Measurements from ENCODE around the gene SCUBE2. TPM values are rescaled to one million over a fixed set of nuclear protein-coding genes. Genes with fewer than 3 reads are reported as not detected.
"Not testable (repeated sequence)": the region's sequence is repeated elsewhere in the genome, so short reads cannot be mapped to it uniquely, and the experiment has no call there.

SCUBE2 gene
- total and polyA plus RNA-seq, 2 donors (not counting 3 experiments of a cell fraction or from before 2014, with no cell fraction given) = 0.55 to 3.5 TPM

- CTCF ChIA-PET = interaction anchor here (0.6 to 0.7 kb wide), 3 partner anchors 11 to 96 kb away, joined by 3 read pairs; no protein-coding TSS in a partner anchor
- DNase-seq (ENCODE audit: low read depth, low spot score) (no peak), FAIRE-seq (no peak)
- Histone ChIP-seq H4K20me1 (replicated peaks; ENCODE audit: control insufficient read depth, extremely low read depth, insufficient read depth, low read length) (no peaks in the 10 kb centered on the region), H3K4me2 (ENCODE audit: insufficient read depth, low read length) (no peak overlapping the region), H3K27ac (ENCODE audit: insufficient read depth, low read depth, low read length) (no peak overlapping the region), H2AFZ (ENCODE audit: low read depth, low read length) (no peak overlapping the region), H3K9me3 (replicated peaks; ENCODE audit: control insufficient read depth, insufficient read depth, low read length) (no peaks in the 10 kb centered on the region), H3K4me1 (ENCODE audit: control insufficient read depth, extremely low read depth, insufficient read depth, low read length) (no peaks in the 10 kb centered on the region), H3K79me2 (ENCODE audit: control insufficient read depth, insufficient read depth, low read length) (no peaks in the 10 kb centered on the region), H3K9me1 (replicated peaks; ENCODE audit: control insufficient read depth, extremely low read depth, insufficient read depth, low read length) (no peaks in the 10 kb centered on the region), H3K9ac (replicated peaks; ENCODE audit: extremely low read depth, insufficient read depth, low read length) (no peak overlapping the region), H3K27me3 (ENCODE audit: control insufficient read depth in 2 of 2, insufficient read depth in 2 of 2, low read length in 2 of 2) (no peaks in the 10 kb centered on the region), H3K4me3 (replicated peaks in 1 of 3; ENCODE audit: insufficient read depth in 1 of 3, low read depth in 1 of 3, low read length in 3 of 3) (no peak overlapping the region), H3K36me3 (ENCODE audit: control insufficient read depth in 2 of 2, extremely low read depth in 1 of 2, insufficient read depth in 2 of 2, low read length in 2 of 2) (no peaks in the 10 kb centered on the region)
- TF ChIP-seq POLR2A (IDR thresholded peaks at IDR 0.05; ENCODE audit: low read depth, low read length) (no peak), MYC (IDR thresholded peaks at IDR 0.05; ENCODE audit: low read depth, low read length) (no peak), JUN (IDR thresholded peaks at IDR 0.05; ENCODE audit: borderline replicate concordance, insufficient read depth, insufficient read length, low read depth) (no peak), POLR2AphosphoS5 (IDR thresholded peaks at IDR 0.05; ENCODE audit: insufficient read depth, low read depth, low read length) (no peak), EZH2 (IDR thresholded peaks at IDR 0.05; ENCODE audit: borderline replicate concordance, low read depth, low read length, severe bottlenecking) (no peak), MAX (IDR thresholded peaks at IDR 0.05; ENCODE audit: insufficient read depth, insufficient read length) (no peak), FOS (IDR thresholded peaks at IDR 0.05; ENCODE audit: borderline replicate concordance, insufficient read depth, low read length) (no peak), GATA2 (IDR thresholded peaks at IDR 0.05; ENCODE audit: insufficient read depth, insufficient read length, low read depth, low read length) (no peak)
- TF ChIP-seq, protein P1, sequence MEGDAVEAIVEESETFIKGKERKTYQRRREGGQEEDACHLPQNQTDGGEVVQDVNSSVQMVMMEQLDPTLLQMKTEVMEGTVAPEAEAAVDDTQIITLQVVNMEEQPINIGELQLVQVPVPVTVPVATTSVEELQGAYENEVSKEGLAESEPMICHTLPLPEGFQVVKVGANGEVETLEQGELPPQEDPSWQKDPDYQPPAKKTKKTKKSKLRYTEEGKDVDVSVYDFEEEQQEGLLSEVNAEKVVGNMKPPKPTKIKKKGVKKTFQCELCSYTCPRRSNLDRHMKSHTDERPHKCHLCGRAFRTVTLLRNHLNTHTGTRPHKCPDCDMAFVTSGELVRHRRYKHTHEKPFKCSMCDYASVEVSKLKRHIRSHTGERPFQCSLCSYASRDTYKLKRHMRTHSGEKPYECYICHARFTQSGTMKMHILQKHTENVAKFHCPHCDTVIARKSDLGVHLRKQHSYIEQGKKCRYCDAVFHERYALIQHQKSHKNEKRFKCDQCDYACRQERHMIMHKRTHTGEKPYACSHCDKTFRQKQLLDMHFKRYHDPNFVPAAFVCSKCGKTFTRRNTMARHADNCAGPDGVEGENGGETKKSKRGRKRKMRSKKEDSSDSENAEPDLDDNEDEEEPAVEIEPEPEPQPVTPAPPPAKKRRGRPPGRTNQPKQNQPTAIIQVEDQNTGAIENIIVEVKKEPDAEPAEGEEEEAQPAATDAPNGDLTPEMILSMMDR (IDR thresholded peaks at IDR 0.05; ENCODE audit: extremely low read depth in 1 of 2, insufficient read depth in 1 of 2, low read depth in 1 of 2, low read length in 2 of 2) = no peak
- intact Hi-C loops (cut with micrococcal nuclease) (no loop called here), dilution Hi-C loops (cut with MboI; ENCODE audit: extremely low pct_ligation_motif_present, low sequenced_read_pairs) (no loop called here)
- POLR2A ChIA-PET = no interaction called here
- BruUV-seq (replicated peaks) = no TSS peak
Observed at GRCh38 chr11:9099617-9100016, 8.2 kb upstream of the SCUBE2 start.

DNA sequence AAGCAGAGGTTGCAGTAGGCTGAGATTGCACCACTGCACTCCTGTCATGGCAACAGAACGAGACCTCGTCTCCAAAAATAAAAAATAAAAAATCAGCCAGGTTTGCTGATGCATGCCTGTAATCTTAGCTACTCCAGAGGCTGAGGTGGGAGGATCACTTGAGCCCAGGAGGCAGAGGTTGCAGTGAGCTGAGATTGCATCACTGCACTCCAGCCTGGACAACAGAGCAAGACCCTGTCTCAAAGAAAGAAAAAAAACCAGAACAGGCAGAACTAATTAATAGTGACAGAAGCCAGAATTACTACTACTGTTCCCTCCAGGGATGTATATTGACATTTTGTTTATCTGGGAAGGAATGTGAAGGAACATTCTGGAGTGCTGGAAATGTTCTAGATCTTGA is 7.1 kb upstream of the SCUBE2 start:
- CTCF ChIA-PET = interaction anchor here (1.1 kb wide), 1 partner anchor 40 kb away, joined by 3 read pairs; no protein-coding TSS in a partner anchor
- H3K27me3 ChIP-seq (ENCODE audit: control insufficient read depth in 2 of 2, insufficient read depth in 2 of 2, low read length in 2 of 2); intact Hi-C loops (cut with micrococcal nuclease); H3K9me1 ChIP-seq (replicated peaks; ENCODE audit: control insufficient read depth, extremely low read depth, insufficient read depth, low read length); BruUV-seq (replicated peaks); dilution Hi-C loops (cut with MboI; ENCODE audit: extremely low pct_ligation_motif_present, low sequenced_read_pairs); H3K4me2 ChIP-seq (ENCODE audit: insufficient read depth, low read length); H2AFZ ChIP-seq (ENCODE audit: low read depth, low read length); POLR2A ChIA-PET; H3K9ac ChIP-seq (replicated peaks; ENCODE audit: extremely low read depth, insufficient read depth, low read length); H3K4me1 ChIP-seq (ENCODE audit: control insufficient read depth, extremely low read depth, insufficient read depth, low read length); H3K79me2 ChIP-seq (ENCODE audit: control insufficient read depth, insufficient read depth, low read length); H3K27ac ChIP-seq (ENCODE audit: insufficient read depth, low read depth, low read length); H3K9me3 ChIP-seq (replicated peaks; ENCODE audit: control insufficient read depth, insufficient read depth, low read length); H4K20me1 ChIP-seq (replicated peaks; ENCODE audit: control insufficient read depth, extremely low read depth, insufficient read depth, low read length); DNase-seq (ENCODE audit: low read depth, low spot score); FAIRE-seq; H3K36me3 ChIP-seq (ENCODE audit: control insufficient read depth in 2 of 2, extremely low read depth in 1 of 2, insufficient read depth in 2 of 2, low read length in 2 of 2); H3K4me3 ChIP-seq (replicated peaks in 1 of 3; ENCODE audit: insufficient read depth in 1 of 3, low read depth in 1 of 3, low read length in 3 of 3): not testable (repeated sequence)
